Stimulated activated CD4-positive, alpha-beta T cell treated with anti-CD3 and anti-CD28 coated beads, TNF-alpha, amount 100 ng/mL, for 24 hours (primary cell): ENCODE measurements around the gene PHTF1.
"Not testable (repeated sequence)": the region's sequence is repeated elsewhere in the genome, so short reads cannot be mapped to it uniquely, and the experiment has no call there.

Experiments used
- DNase-seq, 3 experiments: peaks; one replicate each; pipeline ENCODE4 v3.0.0-alpha.2; 2020; ENCODE audit warnings: low read depth in 3 of 3

The PHTF1 gene

GRCh38 chr1:113718621-113719020, 40.7 kb downstream of the PHTF1 start:
- not testable (repeated sequence) for DNase-seq

GRCh38 chr1:113717506-113717905, 41.8 kb downstream of the PHTF1 start:
- DNase-seq = not testable (repeated sequence)

DNA sequence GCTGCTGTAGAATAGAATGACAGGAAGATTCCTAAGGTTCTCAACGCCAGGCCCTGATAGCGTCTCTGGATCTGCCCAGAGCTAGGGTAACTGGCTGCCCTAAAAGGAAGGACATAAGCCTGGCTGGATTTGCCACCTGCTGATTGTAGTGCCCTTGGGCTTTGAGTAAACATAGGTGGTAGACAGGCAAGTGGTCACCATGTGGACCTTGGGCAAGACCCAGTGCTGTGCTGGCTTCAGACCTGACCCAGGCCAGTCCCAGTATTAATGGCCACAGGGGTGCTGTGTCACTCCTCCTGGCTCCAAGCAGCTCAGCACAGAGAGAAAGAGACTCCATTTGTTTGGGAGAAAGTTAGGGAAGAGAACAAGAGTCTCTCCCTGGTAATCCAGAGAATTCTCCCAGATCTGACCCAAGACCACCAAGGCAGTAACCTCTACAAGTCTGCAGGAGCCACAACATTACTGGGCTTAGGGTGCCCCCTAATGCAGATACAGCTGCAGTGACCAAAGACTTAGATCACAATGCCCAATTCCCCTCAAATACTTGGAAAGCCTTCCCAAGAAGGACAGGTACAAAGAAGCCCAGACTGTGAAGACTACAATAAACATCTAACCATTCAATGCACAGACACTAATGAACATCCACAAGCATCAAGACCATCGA, 44.5 kb downstream of the PHTF1 start:
- no peak for DNase-seq

- no peak for DNase-seq
Observed at GRCh38 chr1:113701429-113701828, 57.9 kb downstream of the PHTF1 start.

DNA sequence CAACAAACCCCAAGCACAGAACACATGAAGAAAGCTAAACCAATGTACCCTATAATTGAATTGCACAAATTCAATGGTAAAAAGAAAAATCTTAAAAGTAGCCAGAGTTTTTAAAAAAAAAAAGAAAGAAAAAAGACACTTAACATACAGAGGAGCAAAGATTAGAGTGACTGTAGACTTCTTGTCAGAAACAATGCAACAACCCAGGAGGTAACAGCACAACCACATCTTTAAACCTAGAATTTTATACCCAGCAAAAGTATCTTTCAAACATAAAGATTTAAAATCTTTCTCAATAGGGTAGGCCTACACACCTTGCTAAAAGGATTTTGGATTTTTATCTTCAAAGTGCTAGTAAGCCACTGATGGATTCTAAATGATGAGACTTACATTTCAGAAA, 64.4 kb downstream of the PHTF1 start:
- no peak for DNase-seq

- no peak for DNase-seq
Observed at GRCh38 chr1:113692824-113693431, 66.4 kb downstream of the PHTF1 start.

DNA sequence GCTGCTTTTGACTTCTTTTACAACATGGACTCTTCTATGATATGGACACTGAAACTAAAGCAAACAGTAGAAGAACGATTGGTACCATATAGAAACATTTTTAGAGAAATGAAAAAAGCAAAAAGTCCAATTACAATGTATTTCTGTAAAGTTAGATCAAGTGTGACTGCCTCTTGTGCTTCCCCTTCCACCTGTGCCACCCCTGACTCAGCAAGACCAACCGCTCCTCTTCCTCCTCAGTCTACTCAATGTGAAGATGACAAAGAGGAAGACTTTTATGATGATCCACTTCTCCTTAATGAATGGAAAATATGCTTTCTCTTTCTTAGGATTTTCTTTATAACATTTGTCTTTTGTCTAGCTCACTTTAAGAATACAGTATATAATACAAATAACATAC, 66.9 kb downstream of the PHTF1 start:
- DNase-seq = no peak

- no peak for DNase-seq
Observed at GRCh38 chr1:113691184-113691583, 68.1 kb downstream of the PHTF1 start.

- DNase-seq = no peak
Observed at GRCh38 chr1:113686891-113687618, 72.2 kb downstream of the PHTF1 start.

DNA sequence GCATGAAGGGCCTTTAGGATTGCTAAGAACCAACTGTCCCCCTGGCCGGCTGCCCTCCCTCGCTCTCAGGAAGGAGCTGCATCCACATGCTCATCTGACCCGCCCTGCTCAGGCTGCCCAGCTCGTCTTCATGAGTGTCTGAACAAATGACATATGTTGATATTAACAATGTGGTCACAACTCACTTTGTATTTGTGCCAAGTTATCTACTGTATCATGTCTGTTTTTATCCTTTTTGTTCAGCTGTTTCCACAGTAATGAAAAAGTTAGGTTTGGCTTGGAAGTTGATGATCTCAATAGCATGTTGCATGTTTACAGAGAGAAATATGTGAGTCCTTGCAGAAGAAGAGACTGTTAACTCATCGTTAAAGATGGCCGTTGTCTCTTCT, 75.1 kb downstream of the PHTF1 start:
- no peak for DNase-seq

- DNase-seq = no peak
Observed at GRCh38 chr1:113683384-113684152, 75.7 kb downstream of the PHTF1 start.

- DNase-seq = no peak
Observed at GRCh38 chr1:113681596-113682337, 77.5 kb downstream of the PHTF1 start.

- DNase-seq = no peak
Observed at GRCh38 chr1:113678159-113678469, 81.2 kb downstream of the PHTF1 start.

DNA sequence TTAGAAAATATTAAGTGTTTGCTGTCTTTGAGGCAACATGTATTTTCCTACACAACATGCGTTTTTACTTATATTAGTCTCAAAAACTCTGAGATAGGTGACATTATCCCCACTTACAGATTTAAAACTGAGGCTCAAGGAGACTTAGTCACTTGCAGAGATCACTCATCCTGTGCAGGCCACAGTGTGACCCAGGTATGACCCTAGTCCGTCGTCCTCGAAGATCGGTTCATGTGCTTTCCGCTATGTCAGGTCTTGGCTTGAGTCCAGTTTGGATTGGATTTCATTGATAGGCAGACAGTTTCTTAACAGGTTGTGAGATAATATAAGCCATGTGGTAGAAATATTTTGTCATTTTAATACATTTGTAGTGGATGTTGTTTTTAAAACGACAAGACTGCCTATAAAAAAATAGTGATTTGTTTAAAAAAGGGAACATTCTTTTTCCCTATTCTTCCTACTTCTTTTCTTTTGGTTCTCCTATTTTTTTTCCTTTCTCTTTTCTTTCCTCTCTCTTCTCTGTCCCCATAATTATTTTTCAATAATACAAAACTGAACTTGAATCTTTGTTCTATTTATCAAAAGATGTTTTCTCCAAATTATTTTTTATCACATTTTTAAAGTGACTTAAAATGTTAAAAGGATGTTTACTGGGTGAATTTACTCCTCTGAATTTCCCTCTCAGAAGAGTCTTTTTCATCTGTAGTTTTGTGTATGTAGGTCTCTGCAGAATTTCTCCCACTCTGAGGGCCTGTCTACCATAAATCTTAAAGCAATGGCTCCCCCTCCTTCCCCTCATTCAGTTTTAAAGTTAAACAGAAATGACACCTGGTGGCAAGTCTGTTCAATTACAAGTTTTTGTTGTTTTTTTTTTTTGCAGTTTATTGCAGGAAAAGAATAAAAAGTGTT, 81.8 kb downstream of the PHTF1 start:
- no peak for DNase-seq

- no peak for DNase-seq
Observed at GRCh38 chr1:113676524-113676923, 82.8 kb downstream of the PHTF1 start.

GRCh38 chr1:113675302-113675701, 84.0 kb downstream of the PHTF1 start:
- DNase-seq = no peak

DNA sequence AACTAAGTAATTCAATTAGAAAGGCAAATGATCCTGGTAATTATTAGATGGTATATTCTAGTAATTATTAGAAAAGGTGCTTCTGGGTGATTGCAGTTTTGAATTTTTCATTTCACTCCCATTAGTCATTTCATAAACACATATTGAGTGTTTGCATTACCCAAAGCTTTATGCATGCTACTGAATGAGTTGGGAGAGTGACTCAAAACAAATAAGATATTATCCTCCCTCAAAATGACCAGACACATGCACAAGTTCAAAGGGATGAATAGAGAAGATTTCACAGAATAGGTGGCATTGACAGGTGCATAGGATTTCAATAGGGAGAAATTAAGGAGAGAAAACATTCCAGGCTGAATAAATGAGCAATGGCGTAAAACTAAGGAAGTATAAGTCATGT, 84.7 kb downstream of the PHTF1 start:
- no peak for DNase-seq

GRCh38 chr1:113672491-113672890, 86.8 kb downstream of the PHTF1 start:
- DNase-seq = no peak

DNA sequence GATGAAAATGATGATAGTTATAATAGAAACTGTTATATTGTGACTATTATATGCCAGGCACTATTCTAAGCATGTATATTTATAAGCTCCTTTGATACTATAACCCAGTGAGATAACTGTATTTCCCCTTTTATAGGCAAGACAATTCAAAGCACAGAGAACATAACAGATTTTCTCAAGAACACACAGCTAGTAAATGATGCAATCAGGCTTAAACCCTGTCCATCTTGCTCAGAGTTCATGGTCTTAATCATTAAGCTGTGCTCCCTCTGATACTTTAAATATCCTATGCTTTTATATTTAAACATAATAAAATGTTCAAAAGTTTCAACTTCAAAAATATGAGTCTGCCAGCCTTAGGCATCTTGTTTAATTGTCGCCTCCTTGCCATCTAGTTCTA, 88.6 kb downstream of the PHTF1 start:
- no peak for DNase-seq

- no peak for DNase-seq
Observed at GRCh38 chr1:113669988-113670387, 89.3 kb downstream of the PHTF1 start.

GRCh38 chr1:113666126-113666525, 93.2 kb downstream of the PHTF1 start:
- DNase-seq = no peak
